K562 (cell line): ENCODE measurements around the gene CEP350. TPM values are rescaled to one million over a fixed set of nuclear protein-coding genes. Genes with fewer than 3 reads are reported as not detected.

Source experiments
- CXXC5 ChIP-seq: fragments of 250-450 bp; sonication (Bioruptor Pico); IDR thresholded peaks from 2 replicates; pipeline ENCODE4 v1.8.0; 2022; ENCODE audit warnings: inconsistent platforms, mild to moderate bottlenecking, moderate library complexity
- EHMT2 ChIP-seq: fragments of 450-650 bp; IDR thresholded peaks from 2 replicates; pipeline ENCODE4 v1.6.1; 2018; ENCODE audit warnings: antibody characterized with exemption
- FOXM1 ChIP-seq, 2 experiments: fragments of 450-650 bp in 1 of 2; sonication (generic) in 1 of 2; formaldehyde crosslinking in 1 of 2; IDR thresholded peaks; 2 replicates each; pipeline versions ENCODE4 v1.6.1 to v1.9.0; 2017 to 2022; ENCODE audit warnings: low read depth in 2 of 2, mild to moderate bottlenecking in 2 of 2, missing genetic modification reagents in 1 of 2, moderate library complexity in 1 of 2
- KLF16 ChIP-seq: IDR thresholded peaks from 2 replicates; pipeline ENCODE4 v1.6.1; 2016; ENCODE audit warnings: antibody characterized with exemption
- POLR2H ChIP-seq: IDR thresholded peaks from 2 replicates; pipeline ENCODE4 v1.6.1; 2016; ENCODE audit warnings: missing genetic modification characterization, low read depth, mild to moderate bottlenecking, control low read depth, missing compliant biosample characterization, moderate library complexity
- PRMT5 ChIP-seq: sonication (generic); formaldehyde crosslinking; IDR thresholded peaks from 2 replicates; pipeline ENCODE4 v1.5.0; 2020; ENCODE audit warnings: missing genetic modification reagents
- SREBF1 ChIP-seq: fragments of 150-350 bp; IDR thresholded peaks from 2 replicates; pipeline ENCODE4 v1.6.1; 2014; ENCODE audit warnings: antibody characterized with exemption, low read depth, low read length, borderline replicate concordance
- STAT5A ChIP-seq: IDR thresholded peaks from 2 replicates; pipeline ENCODE4 v1.6.1; 2012; ENCODE audit warnings: low read length, inconsistent platforms, borderline replicate concordance
- ZNF143 ChIP-seq: sonication (generic); formaldehyde crosslinking; IDR thresholded peaks from 2 replicates; pipeline ENCODE4 v1.9.0; 2022; ENCODE audit warnings: mild to moderate bottlenecking, missing genetic modification reagents
- ZNF444 ChIP-seq: fragments of 250-450 bp; sonication (Bioruptor Pico); IDR thresholded peaks from 2 replicates; pipeline ENCODE4 v1.4.0; 2020; ENCODE audit warnings: mild to moderate bottlenecking, moderate library complexity
- polyA plus RNA-seq, 8 experiments: library from polyadenylated mRNA; depleted of rRNA in 4 of 8; stranded (reverse) in 5 of 8; unstranded in 3 of 8; fragments of >200 nt; fragmentation: Nextera tagmentation in 2 of 8; fragmentation: Illumina TruSeq in 1 of 8; extraction: Ambion mirVana in 2 of 8; extraction: Trizol in 1 of 8; gene quantifications; 2 replicates each; pipeline versions ENCODE4 v1.2.1 to v1.2.3, GENCODE V29; 2011 to 2014; ENCODE audit warnings: inconsistent platforms in 1 of 8, missing spikeins in 1 of 8
- total RNA-seq, 7 experiments: library from RNA; depleted of rRNA in 6 of 7; stranded (reverse); fragments of >200 nt in 6 of 7; fragmentation: Illumina TruSeq in 2 of 7; extraction: Trizol in 2 of 7; gene quantifications; 2 replicates each; pipeline versions ENCODE4 v1.2.1 to v1.2.3, GENCODE V29; 2011 to 2021; ENCODE audit warnings: low replicate concordance in 1 of 7
- TF ChIP-seq, protein P1 (sequence below): fragments of 450-650 bp; IDR thresholded peaks from 2 replicates; pipeline ENCODE4 v1.6.1; 2016; ENCODE audit warnings: low read depth
- TF ChIP-seq, protein P2 (sequence below): sonication (generic); formaldehyde crosslinking; IDR thresholded peaks from 2 replicates; pipeline ENCODE4 v1.8.0; 2022; ENCODE audit warnings: mild to moderate bottlenecking, missing genetic modification reagents
- TF ChIP-seq, protein P3 (sequence below): fragments of 450-650 bp; IDR thresholded peaks from 2 replicates; pipeline ENCODE4 v1.6.1; 2014; ENCODE audit warnings: low read depth, mild to moderate bottlenecking, moderate library complexity, borderline replicate concordance

The CEP350 gene
- total and polyA plus RNA-seq, 9 of the 15 experiments (the other 6 are each of a cell fraction or from before 2014, with no cell fraction given): 8.3 to 64.3 (median 28.0) TPM

DNA sequence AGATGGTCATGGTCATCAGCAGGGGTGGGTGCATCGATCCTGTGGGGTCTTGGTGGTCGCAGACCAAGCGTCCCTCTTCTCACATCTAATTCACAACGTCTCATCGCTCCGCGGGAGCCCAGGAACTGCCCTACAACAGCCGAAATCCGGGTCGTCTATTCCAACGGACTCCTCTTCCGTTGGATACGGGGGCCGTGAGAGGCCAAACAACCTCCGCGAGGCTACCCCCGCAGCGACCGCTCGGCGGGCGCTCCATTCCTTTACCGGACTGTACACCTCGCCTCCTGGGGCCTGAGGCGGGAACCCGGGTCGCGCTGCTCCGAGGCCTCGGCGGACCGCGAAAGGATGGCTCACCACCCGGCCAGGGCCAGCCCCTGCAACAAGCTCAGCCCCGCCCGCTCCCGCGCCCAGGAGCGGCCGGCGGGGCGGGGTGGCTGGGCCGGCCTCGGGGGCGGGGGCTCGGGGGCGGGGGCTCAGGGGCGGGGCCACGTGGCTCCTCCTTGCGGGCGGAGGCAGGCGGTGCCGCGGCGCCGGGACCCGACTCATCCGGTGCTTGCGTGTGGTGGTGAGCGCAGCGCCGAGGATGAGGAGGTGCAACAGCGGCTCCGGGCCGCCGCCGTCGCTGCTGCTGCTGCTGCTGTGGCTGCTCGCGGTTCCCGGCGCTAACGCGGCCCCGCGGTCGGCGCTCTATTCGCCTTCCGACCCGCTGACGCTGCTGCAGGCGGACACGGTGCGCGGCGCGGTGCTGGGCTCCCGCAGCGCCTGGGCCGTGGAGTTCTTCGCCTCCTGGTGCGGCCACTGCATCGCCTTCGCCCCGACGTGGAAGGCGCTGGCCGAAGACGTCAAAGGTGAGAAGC is 199.9 kb downstream of the CEP350 start, which contains the start of gene QSOX1 (continued):
- TF ChIP-seq, protein P1, sequence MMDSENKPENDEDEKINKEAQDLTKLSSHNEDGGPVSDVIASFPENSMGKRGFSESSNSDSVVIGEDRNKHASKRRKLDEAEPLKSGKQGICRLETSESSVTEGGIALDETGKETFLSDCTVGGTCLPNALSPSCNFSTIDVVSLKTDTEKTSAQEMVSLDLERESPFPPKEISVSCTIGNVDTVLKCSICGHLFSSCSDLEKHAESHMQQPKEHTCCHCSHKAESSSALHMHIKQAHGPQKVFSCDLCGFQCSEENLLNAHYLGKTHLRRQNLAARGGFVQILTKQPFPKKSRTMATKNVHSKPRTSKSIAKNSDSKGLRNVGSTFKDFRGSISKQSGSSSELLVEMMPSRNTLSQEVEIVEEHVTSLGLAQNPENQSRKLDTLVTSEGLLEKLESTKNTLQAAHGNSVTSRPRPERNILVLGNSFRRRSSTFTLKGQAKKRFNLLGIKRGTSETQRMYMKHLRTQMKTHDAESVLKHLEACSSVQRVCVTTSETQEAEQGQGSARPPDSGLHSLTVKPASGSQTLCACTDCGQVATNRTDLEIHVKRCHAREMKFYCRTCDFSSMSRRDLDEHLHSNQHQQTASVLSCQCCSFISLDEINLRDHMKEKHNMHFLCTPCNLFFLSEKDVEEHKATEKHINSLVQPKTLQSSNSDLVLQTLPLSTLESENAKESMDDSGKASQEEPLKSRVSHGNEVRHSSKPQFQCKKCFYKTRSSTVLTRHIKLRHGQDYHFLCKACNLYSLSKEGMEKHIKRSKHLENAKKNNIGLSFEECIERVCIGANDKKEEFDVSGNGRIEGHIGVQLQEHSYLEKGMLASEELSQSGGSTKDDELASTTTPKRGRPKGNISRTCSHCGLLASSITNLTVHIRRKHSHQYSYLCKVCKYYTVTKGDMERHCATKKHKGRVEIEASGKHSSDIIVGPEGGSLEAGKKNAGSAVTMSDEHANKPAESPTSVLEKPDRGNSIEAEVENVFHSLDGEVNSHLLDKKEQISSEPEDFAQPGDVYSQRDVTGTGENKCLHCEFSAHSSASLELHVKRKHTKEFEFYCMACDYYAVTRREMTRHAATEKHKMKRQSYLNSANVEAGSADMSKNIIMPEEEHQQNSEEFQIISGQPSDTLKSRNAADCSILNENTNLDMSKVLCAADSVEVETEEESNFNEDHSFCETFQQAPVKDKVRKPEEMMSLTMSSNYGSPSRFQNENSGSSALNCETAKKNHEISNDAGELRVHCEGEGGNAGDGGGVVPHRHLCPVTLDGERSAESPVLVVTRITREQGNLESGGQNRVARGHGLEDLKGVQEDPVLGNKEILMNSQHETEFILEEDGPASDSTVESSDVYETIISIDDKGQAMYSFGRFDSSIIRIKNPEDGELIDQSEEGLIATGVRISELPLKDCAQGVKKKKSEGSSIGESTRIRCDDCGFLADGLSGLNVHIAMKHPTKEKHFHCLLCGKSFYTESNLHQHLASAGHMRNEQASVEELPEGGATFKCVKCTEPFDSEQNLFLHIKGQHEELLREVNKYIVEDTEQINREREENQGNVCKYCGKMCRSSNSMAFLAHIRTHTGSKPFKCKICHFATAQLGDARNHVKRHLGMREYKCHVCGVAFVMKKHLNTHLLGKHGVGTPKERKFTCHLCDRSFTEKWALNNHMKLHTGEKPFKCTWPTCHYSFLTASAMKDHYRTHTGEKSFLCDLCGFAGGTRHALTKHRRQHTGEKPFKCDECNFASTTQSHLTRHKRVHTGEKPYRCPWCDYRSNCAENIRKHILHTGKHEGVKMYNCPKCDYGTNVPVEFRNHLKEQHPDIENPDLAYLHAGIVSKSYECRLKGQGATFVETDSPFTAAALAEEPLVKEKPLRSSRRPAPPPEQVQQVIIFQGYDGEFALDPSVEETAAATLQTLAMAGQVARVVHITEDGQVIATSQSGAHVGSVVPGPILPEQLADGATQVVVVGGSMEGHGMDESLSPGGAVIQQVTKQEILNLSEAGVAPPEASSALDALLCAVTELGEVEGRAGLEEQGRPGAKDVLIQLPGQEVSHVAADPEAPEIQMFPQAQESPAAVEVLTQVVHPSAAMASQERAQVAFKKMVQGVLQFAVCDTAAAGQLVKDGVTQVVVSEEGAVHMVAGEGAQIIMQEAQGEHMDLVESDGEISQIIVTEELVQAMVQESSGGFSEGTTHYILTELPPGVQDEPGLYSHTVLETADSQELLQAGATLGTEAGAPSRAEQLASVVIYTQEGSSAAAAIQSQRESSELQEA: peak; percentile 96
- TF ChIP-seq POLR2H (tag): peak; percentile 76
- peak; percentile 79 for TF ChIP-seq FOXM1 (IDR thresholded peaks at IDR 0.05; ENCODE audit: low read depth)
- TF ChIP-seq FOXM1 (CRISPR knock-in tag; IDR thresholded peaks at IDR 0.05; ENCODE audit: low read depth): no peak; the same call in 1 of the 2 replicates
- no peak for TF ChIP-seq PRMT5 (CRISPR knock-in tag)
- TF ChIP-seq KLF16: peak; percentile 70; the same call in 1 of the 2 replicates
- peak; percentile 13; the same call in 1 of the 2 replicates for TF ChIP-seq EHMT2
- TF ChIP-seq, protein P2, sequence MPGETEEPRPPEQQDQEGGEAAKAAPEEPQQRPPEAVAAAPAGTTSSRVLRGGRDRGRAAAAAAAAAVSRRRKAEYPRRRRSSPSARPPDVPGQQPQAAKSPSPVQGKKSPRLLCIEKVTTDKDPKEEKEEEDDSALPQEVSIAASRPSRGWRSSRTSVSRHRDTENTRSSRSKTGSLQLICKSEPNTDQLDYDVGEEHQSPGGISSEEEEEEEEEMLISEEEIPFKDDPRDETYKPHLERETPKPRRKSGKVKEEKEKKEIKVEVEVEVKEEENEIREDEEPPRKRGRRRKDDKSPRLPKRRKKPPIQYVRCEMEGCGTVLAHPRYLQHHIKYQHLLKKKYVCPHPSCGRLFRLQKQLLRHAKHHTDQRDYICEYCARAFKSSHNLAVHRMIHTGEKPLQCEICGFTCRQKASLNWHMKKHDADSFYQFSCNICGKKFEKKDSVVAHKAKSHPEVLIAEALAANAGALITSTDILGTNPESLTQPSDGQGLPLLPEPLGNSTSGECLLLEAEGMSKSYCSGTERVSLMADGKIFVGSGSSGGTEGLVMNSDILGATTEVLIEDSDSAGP (CRISPR knock-in tag): 0 out of 2 replicates have a peak, but pooled peaks have one; percentile 69
- no peak for TF ChIP-seq STAT5A
- TF ChIP-seq ZNF444 (CRISPR knock-in tag): 0 out of 2 replicates have a peak, but pooled peaks have one; percentile 34
- peak; percentile 88 for TF ChIP-seq CXXC5 (CRISPR knock-in tag)
- no peak for TF ChIP-seq ZNF143 (CRISPR knock-in tag)
- TF ChIP-seq, protein P3, sequence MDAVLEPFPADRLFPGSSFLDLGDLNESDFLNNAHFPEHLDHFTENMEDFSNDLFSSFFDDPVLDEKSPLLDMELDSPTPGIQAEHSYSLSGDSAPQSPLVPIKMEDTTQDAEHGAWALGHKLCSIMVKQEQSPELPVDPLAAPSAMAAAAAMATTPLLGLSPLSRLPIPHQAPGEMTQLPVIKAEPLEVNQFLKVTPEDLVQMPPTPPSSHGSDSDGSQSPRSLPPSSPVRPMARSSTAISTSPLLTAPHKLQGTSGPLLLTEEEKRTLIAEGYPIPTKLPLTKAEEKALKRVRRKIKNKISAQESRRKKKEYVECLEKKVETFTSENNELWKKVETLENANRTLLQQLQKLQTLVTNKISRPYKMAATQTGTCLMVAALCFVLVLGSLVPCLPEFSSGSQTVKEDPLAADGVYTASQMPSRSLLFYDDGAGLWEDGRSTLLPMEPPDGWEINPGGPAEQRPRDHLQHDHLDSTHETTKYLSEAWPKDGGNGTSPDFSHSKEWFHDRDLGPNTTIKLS: 0 out of 2 replicates have a peak, but pooled peaks have one; percentile 34
- 0 out of 2 replicates have a peak, but pooled peaks have one; percentile 58 for TF ChIP-seq SREBF1
